SK-N-MC (cell line): ENCODE measurements around the gene PRDM5.

Experiments
- EZH2 ChIP-seq: fragments of 200-600 bp; sonication (generic); IDR thresholded peaks from one replicate; pipeline ENCODE4 v1.6.1; 2017; ENCODE audit warnings: antibody characterized with exemption
- POLR2AphosphoS5 ChIP-seq: IDR thresholded peaks from 2 replicates; pipeline ENCODE4 v1.6.1; 2012; ENCODE audit warnings: mild to moderate bottlenecking, low read depth, low read length, borderline replicate concordance

GRCh38 chr4:120728892-120729675 is 193.4 kb downstream of the PRDM5 start:
- TF ChIP-seq EZH2 (no peak), POLR2AphosphoS5 (no peak)
